ENCODE data around the gene USP26.

The USP26 gene

GRCh38 chrX:133033010-133033409 is 63.9 kb downstream of the USP26 start:
- Histone ChIP-seq H4K20me1 (ENCODE audit: insufficient read depth, low read length) (no peaks in the 10 kb centered on the region), H3K4me1 (ENCODE audit: low read length) (no peaks in the 10 kb centered on the region), H3K36me3 (replicated peaks; ENCODE audit: insufficient read depth, low read length) (no peaks in the 10 kb centered on the region), H3K4me2 (ENCODE audit: low read depth, low read length) (no peak overlapping the region), H3K9me2 (replicated peaks; ENCODE audit: insufficient read depth, low read length) (no peaks in the 10 kb centered on the region), H3K4me3 (ENCODE audit: low read length) (no peak overlapping the region), H3K27ac (ENCODE audit: low read length) (no peak overlapping the region), H3F3A (ENCODE audit: insufficient read depth, low read length) (no peaks in the 10 kb centered on the region), H3K9ac (ENCODE audit: low read length) (no peak overlapping the region), H3K9me3 (replicated peaks; ENCODE audit: insufficient read depth, low read length) (no peaks in the 10 kb centered on the region), H2AFZ (ENCODE audit: low read length) (no peak overlapping the region), H3K79me2 (ENCODE audit: low read length) (no peaks in the 10 kb centered on the region), H3K27me3 (replicated peaks; ENCODE audit: insufficient read depth, low read length) (no peaks in the 10 kb centered on the region)
- no peak for TF ChIP-seq EZH2 (optimal IDR thresholded peaks at IDR 0.05; ENCODE audit: low read depth, low read length)
- DNase-seq = no peak

- H3K27ac ChIP-seq (ENCODE audit: low read length) = no peak overlapping the region
- H2AFZ ChIP-seq (ENCODE audit: low read length) = no peak overlapping the region
- H3K79me2 ChIP-seq (ENCODE audit: low read length) = no peaks in the 10 kb centered on the region
- TF ChIP-seq CTCF (IDR thresholded peaks at IDR 0.05; ENCODE audit: low read length) (no peak), EZH2 (optimal IDR thresholded peaks at IDR 0.05; ENCODE audit: low read depth, low read length) (no peak), EZH2phosphoT487 (IDR thresholded peaks at IDR 0.05; ENCODE audit: low read length) (no peak)
- no peak overlapping the region for H3K9ac ChIP-seq (ENCODE audit: low read length)
- H3K36me3 ChIP-seq (replicated peaks; ENCODE audit: insufficient read depth, low read length) = no peaks in the 10 kb centered on the region
- H3F3A ChIP-seq (ENCODE audit: insufficient read depth, low read length) = no peaks in the 10 kb centered on the region
- H3K9me2 ChIP-seq (replicated peaks; ENCODE audit: insufficient read depth, low read length) = no peaks in the 10 kb centered on the region
- DNase-seq = no peak
- no peaks in the 10 kb centered on the region for H3K9me3 ChIP-seq (replicated peaks; ENCODE audit: insufficient read depth, low read length)
- H3K4me2 ChIP-seq (ENCODE audit: low read depth, low read length) = no peak overlapping the region
- no peaks in the 10 kb centered on the region for H4K20me1 ChIP-seq (ENCODE audit: insufficient read depth, low read length)
- H3K27me3 ChIP-seq (replicated peaks; ENCODE audit: insufficient read depth, low read length) = no peaks in the 10 kb centered on the region
- H3K4me3 ChIP-seq (ENCODE audit: low read length) = no peak overlapping the region
- H3K4me1 ChIP-seq (ENCODE audit: low read length) = no peaks in the 10 kb centered on the region
Observed at GRCh38 chrX:133018229-133018628, 78.7 kb downstream of the USP26 start.

GRCh38 chrX:133007458-133007857 is 89.5 kb downstream of the USP26 start:
- H3F3A ChIP-seq (ENCODE audit: insufficient read depth, low read length) = no peaks in the 10 kb centered on the region

More at GRCh38 chrX:133007458-133007857, 89.5 kb downstream of the USP26 start:
- H3K27me3 ChIP-seq (replicated peaks; ENCODE audit: insufficient read depth, low read length) = no peaks in the 10 kb centered on the region
- H3K9me2 ChIP-seq (replicated peaks; ENCODE audit: insufficient read depth, low read length) = no peaks in the 10 kb centered on the region
- H3K27ac ChIP-seq (ENCODE audit: low read length) = no peak overlapping the region
- no peak overlapping the region for H3K4me3 ChIP-seq (ENCODE audit: low read length)
- no peak overlapping the region for H3K9ac ChIP-seq (ENCODE audit: low read length)
- TF ChIP-seq CTCF (IDR thresholded peaks at IDR 0.05; ENCODE audit: low read length) (no peak), EZH2phosphoT487 (IDR thresholded peaks at IDR 0.05; ENCODE audit: low read length) (no peak), EZH2 (optimal IDR thresholded peaks at IDR 0.05; ENCODE audit: low read depth, low read length) (no peak)
- H3K4me2 ChIP-seq (ENCODE audit: low read depth, low read length) = no peak overlapping the region
- H4K20me1 ChIP-seq (ENCODE audit: insufficient read depth, low read length) = no peaks in the 10 kb centered on the region
- H3K4me1 ChIP-seq (ENCODE audit: low read length) = no peaks in the 10 kb centered on the region
- H3K79me2 ChIP-seq (ENCODE audit: low read length) = no peaks in the 10 kb centered on the region
- H3K9me3 ChIP-seq (replicated peaks; ENCODE audit: insufficient read depth, low read length) = no peaks in the 10 kb centered on the region
- no peak for DNase-seq
- H3K36me3 ChIP-seq (replicated peaks; ENCODE audit: insufficient read depth, low read length) = no peaks in the 10 kb centered on the region
- no peak overlapping the region for H2AFZ ChIP-seq (ENCODE audit: low read length)

All from MM.1S (cell line).